CD1c-positive myeloid dendritic cell (primary cell): ENCODE data around the gene ST3GAL3.
A peak's percentile ranks its signal among the peaks of the same experiment; 100 is the strongest.
"Not testable (repeated sequence)": the region's sequence is repeated elsewhere in the genome, so short reads cannot be mapped to it uniquely, and the experiment has no call there.

Experiments
- DNase-seq: peaks from one replicate; pipeline ENCODE4 v3.0.0-alpha.2; 2016; ENCODE audit errors: extremely low spot score

ST3GAL3 gene

DNA sequence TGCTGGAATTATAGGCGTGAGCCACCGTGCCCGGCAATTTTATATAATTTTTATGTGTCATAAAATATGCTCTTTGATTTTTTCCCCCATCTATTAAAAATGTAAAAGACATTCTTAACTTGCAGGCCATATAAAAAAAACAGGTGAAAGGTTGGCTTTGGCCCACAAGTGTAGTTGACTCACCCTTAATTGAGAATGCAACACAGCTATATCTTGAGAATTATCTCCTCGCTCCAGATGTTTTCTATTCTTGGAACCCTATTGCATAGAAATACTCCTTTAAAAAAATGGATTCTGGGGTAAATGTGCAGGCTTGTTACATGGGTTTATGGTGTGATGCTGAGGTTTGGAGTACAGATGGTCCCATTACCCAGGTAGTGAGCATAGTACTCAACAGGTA, 112.0 kb downstream of the ST3GAL3 start:
- no peak for DNase-seq

DNA sequence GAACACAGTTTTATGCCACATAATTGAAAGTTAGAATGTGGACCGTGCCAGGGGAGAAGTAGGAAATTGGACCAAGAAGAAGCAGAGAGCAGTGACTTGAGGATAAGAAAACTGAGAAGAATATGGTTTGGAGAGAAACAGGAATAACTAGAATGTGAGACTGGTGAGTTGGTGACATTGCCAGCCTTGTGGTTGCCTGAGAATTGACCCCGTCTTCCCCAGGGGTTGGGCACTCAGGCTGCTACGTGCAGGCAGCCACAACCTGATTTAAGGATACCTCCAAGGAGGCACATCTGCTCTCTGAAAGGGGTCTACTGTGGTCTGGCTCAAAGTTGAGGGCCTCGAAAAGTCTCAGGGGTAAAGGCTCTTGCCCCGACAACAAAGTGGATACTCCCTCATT, 114.1 kb downstream of the ST3GAL3 start:
- DNase-seq: no peak

GRCh38 chr1:43822040-43822690, 114.8 kb downstream of the ST3GAL3 start:
- DNase-seq: no peak

- DNase-seq: no peak
Measured at GRCh38 chr1:43824795-43825194, 117.5 kb downstream of the ST3GAL3 start.

GRCh38 chr1:43828574-43828973, 121.2 kb downstream of the ST3GAL3 start:
- no peak for DNase-seq

DNA sequence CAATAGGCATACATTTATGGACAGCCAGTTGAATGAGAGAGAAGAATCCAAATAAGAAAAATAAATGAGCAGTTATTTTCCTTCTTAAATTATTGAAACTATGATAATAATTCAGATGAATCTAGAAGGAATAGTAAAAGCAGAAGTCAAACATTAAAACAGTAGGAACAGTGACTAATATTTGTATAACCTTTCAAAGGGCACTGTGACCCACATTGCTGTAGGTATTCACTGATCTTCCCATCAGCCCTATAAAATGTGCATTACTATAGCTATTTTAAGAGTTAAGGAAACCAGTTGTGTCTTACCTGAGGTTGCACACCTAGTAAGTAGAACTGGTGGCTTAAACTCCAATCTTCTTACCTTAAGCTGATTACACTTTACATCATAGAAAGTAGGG, 123.5 kb downstream of the ST3GAL3 start:
- DNase-seq: peak; percentile 44

DNA sequence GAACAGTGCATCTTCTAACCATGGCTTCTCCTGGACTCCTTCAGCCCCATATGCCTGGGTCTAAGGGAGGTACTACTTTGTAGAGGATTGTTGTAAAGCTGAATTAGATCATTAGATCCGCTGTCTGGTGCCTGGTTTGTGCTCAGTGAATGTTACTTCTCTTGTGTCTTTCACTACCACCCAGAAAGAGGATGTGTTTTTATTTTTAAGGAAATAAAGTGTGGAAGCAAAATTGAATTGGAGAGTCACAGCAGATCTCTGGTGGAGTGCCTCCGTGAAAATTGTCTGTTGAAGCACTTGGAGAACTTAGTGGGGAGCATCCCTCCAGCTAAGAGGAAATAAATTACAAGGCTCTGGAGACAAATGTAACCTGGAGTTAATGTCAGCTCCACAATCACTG, 124.5 kb downstream of the ST3GAL3 start:
- DNase-seq: peak; percentile 72

- peak; percentile 13 for DNase-seq
Measured at GRCh38 chr1:43832255-43832654, 124.9 kb downstream of the ST3GAL3 start.

GRCh38 chr1:43832998-43833397, 125.7 kb downstream of the ST3GAL3 start:
- DNase-seq: peak; percentile 49

- DNase-seq: not testable (repeated sequence)
Measured at GRCh38 chr1:43833902-43834279, 126.6 kb downstream of the ST3GAL3 start.

DNA sequence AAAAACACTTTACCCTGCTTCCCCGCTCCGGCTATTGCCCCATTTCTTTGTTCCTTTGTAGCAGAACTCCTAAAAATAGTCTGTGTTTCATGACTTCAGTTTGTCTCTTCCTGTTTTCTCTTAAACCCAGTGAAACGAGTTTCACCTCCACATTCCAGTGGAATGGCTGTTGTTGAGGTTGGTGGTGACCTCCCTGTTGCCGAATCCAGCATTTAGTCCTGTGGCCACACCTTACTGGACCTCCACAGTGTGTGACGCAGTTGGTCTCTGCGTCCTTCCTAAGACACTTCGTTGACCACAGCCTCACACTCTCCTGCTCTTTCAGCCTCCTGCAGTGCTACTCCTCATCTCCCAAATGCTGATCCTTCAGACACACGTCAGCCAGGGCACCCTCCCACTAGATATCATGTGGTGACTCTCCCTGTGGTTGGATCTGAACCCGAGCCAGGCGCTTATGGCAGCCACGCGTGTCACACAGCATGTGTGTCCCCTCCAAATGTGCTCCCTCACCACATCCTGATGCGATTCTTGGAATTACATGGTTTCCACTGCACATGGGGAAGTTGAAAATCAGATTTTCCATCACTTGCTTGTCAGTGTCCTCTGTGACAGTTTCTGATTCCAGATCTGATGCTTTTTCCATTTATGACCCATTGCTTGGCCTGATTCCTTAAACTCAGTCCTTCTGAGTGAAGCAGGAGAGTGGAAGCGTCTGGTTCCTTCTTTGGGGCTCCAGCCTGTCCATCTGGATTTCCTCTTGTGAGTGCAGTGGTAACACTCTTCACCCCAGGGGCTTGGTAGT, 127.1 kb downstream of the ST3GAL3 start:
- DNase-seq: peak; percentile 84

GRCh38 chr1:43835082-43836021, 128.0 kb downstream of the ST3GAL3 start:
- peak; percentile 33 for DNase-seq

DNA sequence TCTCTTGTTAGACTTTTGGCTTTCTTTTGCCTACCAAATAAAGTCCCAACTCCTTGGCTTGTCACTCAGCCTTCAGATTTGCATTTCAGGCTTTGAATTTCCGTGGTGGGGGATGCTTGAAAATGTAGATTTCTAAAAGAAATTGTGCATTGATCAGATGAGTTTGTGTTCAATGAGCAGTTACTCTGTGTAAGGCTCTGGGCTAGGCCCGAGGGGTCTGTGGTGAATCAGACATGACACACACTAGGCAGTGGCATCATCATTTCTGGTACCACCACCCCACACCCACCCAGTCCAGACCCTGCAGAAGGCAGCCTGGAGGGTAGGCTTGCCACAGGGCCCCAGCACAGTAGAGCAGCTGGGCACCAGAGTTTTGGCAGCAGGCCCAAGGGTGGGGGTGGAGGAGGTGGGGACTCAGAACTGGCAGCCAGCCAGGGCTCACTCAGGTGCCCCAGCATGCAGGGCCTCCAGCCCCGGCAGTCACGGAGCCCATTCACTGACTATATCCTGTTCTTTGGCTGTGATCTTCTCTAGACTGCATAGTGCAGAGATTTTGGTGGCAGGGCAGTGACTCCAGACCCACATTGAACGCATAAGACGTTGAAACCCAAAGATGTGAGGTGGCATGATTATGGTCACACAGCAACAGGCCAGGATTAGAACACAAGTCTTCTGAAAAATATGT, 129.1 kb downstream of the ST3GAL3 start:
- DNase-seq: peak; percentile 52

DNA sequence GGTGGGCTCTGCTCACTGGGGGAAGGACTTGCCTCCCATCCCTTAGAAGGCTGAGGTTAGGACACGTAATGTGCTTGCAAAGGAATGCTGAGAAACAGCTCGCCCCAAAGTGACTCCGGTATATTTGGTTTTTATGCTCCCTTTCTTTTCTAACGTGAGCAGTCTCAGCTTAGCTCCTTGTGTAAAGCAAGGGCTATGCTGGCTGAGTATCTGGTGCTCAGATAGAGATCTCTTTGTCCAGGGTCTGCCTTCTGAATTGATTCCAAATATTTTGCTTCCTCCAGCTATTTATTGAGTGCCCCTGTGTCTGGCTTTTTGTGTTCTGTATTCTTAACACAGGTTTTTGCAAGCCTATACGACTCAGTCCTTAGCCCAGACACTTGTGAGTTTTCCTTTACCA, 131.7 kb downstream of the ST3GAL3 start:
- no peak for DNase-seq

- peak; percentile 24 for DNase-seq
Measured at GRCh38 chr1:43841321-43842174, 134.2 kb downstream of the ST3GAL3 start.

GRCh38 chr1:43842175-43842498, 134.8 kb downstream of the ST3GAL3 start:
- no peak for DNase-seq

DNA sequence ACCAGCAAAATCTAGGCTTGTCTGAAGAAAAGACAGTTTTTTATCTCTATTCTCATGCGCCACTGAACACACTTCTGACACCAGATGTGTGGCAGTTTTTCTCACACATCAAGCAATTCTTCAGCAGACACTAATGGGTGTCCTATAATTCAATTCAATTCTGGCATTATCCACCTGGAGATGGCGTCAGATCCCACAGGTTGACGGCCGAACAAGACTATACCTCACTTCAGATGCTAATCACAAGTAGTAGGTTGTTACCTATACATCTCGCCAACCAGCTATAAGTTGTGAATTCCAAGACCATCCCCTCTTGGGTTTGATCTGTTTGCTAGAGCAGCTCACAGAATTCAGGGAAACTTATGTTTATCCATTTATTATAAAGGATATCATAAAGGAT, 136.3 kb downstream of the ST3GAL3 start:
- no peak for DNase-seq

DNA sequence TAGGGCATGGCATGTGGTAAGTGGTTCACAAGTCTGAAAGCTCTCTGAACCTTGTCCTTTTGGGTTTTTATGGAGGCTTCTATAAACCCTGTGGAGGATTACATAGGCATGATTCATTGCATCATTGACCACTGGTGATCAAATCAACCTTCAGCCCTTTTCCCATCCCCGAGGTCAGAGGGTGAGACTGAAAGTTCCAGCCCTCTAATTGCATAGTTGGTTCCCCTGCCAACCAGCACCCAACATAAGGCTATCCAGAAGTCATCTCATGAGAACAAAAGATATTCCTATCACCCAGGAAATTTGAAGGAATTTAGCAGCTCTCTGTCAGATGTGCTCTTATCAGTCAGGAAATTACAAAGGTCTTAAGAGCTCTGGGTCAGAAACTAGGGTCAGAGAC, 136.8 kb downstream of the ST3GAL3 start:
- no peak for DNase-seq

GRCh38 chr1:43847290-43847689, 140.0 kb downstream of the ST3GAL3 start:
- no peak for DNase-seq

GRCh38 chr1:43847882-43848281, 140.5 kb downstream of the ST3GAL3 start:
- DNase-seq: no peak

DNA sequence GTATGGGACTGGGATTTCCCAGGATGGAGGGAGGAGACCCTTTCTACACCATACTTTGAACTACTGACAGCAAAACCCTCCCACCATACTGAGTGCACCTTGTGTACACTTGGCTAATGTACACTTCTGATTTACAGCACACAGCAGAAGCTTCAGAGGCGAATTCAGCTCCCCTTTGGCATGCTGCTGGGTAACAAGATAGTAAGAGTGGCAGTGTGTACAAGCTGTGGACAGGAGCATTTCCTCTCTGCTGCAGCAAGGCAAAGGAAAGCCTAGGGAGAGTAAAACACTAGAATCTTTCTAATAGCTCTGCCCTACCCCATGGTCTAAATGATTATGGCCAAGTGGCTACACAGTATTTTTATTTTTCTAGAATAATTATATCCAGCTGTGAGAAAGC, 142.3 kb downstream of the ST3GAL3 start:
- no peak for DNase-seq
